Vagina (tissue), 2 donors: ENCODE data around the gene EYS. TPM values are rescaled to one million over a fixed set of nuclear protein-coding genes. Genes with fewer than 3 reads are reported as not detected.

Experiments used
- DNase-seq, 2 donors: peaks; one replicate each; pipeline ENCODE4 v3.0.0-alpha.2; 2017; ENCODE audit errors: extremely low spot score in 2 of 2
- H3K27ac ChIP-seq: fragments of 200-600 bp; sonication (generic); one replicate; pipeline ENCODE4 v1.5.1; 2019
- H3K27me3 ChIP-seq: fragments of 200-600 bp; sonication (generic); one replicate; pipeline ENCODE4 v1.5.1; 2019
- H3K36me3 ChIP-seq, 2 donors: fragments of 200-600 bp; sonication (generic); one replicate each; pipeline ENCODE4 v1.5.1; 2017 to 2019
- H3K4me1 ChIP-seq: fragments of 200-600 bp; sonication (generic); one replicate; pipeline ENCODE4 v1.5.1; 2019
- H3K4me3 ChIP-seq, 2 donors: fragments of 200-600 bp; sonication (generic); 1 replicate in 1 of 2; 2 replicates in 1 of 2; pipeline ENCODE4 v1.5.1; 2016 to 2019
- H3K9me3 ChIP-seq: fragments of 200-600 bp; sonication (generic); one replicate; pipeline ENCODE4 v1.5.1; 2019
- POLR2A ChIP-seq, 2 donors: fragments of 450-650 bp; IDR thresholded peaks; one replicate each; pipeline ENCODE4 v1.6.1; 2017; ENCODE audit warnings: antibody characterized with exemption in 2 of 2, mild to moderate bottlenecking in 2 of 2, moderate library complexity in 2 of 2
- POLR2AphosphoS5 ChIP-seq, 2 donors: sonication (generic); formaldehyde crosslinking; IDR thresholded peaks; one replicate each; pipeline ENCODE4 v1.9.0; 2017; ENCODE audit warnings: antibody characterized with exemption in 2 of 2, mild to moderate bottlenecking in 2 of 2, low read depth in 1 of 2; ENCODE audit not compliant: insufficient read depth in 1 of 2
- intact Hi-C: fragments of 100-400 bp; cut with DNase I; formaldehyde crosslinking; loops from one replicate; pipeline ENCODE4 v1.15.1; 2023
- total RNA-seq: library from RNA; depleted of rRNA; stranded (reverse); fragments of >200 nt; gene quantifications from one replicate; pipeline ENCODE4 v1.2.3, GENCODE V29; 2016
- TF ChIP-seq, protein P1 (sequence below), 3 experiments: fragments of 450-650 bp in 2 of 3; fragments of 200-600 bp in 1 of 3; sonication (generic) in 1 of 3; IDR thresholded peaks; one replicate each; pipeline ENCODE4 v1.5.1; 2017 to 2019; ENCODE audit warnings: antibody characterized with exemption in 3 of 3, mild to moderate bottlenecking in 2 of 3, moderate library complexity in 2 of 3

Gene EYS
- total RNA-seq, 1 donor from 2014 or later = not detected

GRCh38 chr6:64185621-64186020, 1521.4 kb downstream of the EYS start:
- DNase-seq = no peak
- Histone ChIP-seq H3K9me3 (no peaks in the 10 kb centered on the region), H3K27me3 (no peaks in the 10 kb centered on the region), H3K36me3 (no peaks in the 10 kb centered on the region), H3K4me3 (no peak overlapping the region), H3K4me1 (no peaks in the 10 kb centered on the region), H3K27ac (no peak overlapping the region)
- TF ChIP-seq, protein P1, sequence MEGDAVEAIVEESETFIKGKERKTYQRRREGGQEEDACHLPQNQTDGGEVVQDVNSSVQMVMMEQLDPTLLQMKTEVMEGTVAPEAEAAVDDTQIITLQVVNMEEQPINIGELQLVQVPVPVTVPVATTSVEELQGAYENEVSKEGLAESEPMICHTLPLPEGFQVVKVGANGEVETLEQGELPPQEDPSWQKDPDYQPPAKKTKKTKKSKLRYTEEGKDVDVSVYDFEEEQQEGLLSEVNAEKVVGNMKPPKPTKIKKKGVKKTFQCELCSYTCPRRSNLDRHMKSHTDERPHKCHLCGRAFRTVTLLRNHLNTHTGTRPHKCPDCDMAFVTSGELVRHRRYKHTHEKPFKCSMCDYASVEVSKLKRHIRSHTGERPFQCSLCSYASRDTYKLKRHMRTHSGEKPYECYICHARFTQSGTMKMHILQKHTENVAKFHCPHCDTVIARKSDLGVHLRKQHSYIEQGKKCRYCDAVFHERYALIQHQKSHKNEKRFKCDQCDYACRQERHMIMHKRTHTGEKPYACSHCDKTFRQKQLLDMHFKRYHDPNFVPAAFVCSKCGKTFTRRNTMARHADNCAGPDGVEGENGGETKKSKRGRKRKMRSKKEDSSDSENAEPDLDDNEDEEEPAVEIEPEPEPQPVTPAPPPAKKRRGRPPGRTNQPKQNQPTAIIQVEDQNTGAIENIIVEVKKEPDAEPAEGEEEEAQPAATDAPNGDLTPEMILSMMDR (IDR thresholded peaks at IDR 0.05) = no peak
- no peak for TF ChIP-seq POLR2A (IDR thresholded peaks at IDR 0.05)
- TF ChIP-seq POLR2AphosphoS5 (IDR thresholded peaks at IDR 0.05; ENCODE audit: insufficient read depth in 1 of 2, low read depth in 1 of 2) = no peak
- intact Hi-C loops = no loop called here

DNA sequence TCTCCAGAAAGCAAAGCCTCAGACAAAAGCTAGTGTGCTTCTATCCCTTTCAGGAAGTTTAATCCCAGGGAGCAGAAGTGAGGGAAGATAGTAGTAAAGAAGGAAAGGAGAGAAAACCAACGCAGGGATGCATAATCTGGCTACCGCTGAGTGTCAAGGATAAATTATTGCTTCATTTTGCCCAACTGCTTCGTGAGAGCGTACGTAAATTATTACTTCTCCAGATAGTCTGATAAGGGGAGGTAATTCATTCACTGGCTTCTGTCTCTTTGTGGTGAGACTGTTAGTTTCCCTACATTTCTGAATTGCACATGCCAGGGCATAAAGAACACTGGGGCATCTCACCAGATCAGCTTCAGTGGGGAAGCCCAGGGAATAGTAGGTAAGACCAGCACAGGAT, 1531.7 kb downstream of the EYS start:
- H3K36me3 ChIP-seq = no peaks in the 10 kb centered on the region
- H3K4me3 ChIP-seq = no peak overlapping the region
- intact Hi-C loops = no loop called here
- H3K27me3 ChIP-seq = no peaks in the 10 kb centered on the region
- no peak overlapping the region for H3K27ac ChIP-seq
- H3K4me1 ChIP-seq = no peaks in the 10 kb centered on the region
- no peak for DNase-seq
- no peaks in the 10 kb centered on the region for H3K9me3 ChIP-seq
- TF ChIP-seq POLR2AphosphoS5 (IDR thresholded peaks at IDR 0.05; ENCODE audit: insufficient read depth in 1 of 2, low read depth in 1 of 2) = no peak
- TF ChIP-seq, protein P1 (IDR thresholded peaks at IDR 0.05) = no peak
- TF ChIP-seq POLR2A (IDR thresholded peaks at IDR 0.05) = no peak

- no peaks in the 10 kb centered on the region for H3K27me3 ChIP-seq
- no peak for DNase-seq
- intact Hi-C loops = no loop called here
- no peaks in the 10 kb centered on the region for H3K9me3 ChIP-seq
- no peaks in the 10 kb centered on the region for H3K4me1 ChIP-seq
- no peak overlapping the region for H3K4me3 ChIP-seq
- no peak overlapping the region for H3K27ac ChIP-seq
- TF ChIP-seq, protein P1 (IDR thresholded peaks at IDR 0.05) = no peak
- no peak for TF ChIP-seq POLR2AphosphoS5 (IDR thresholded peaks at IDR 0.05; ENCODE audit: insufficient read depth in 1 of 2, low read depth in 1 of 2)
- no peaks in the 10 kb centered on the region for H3K36me3 ChIP-seq
Observed at GRCh38 chr6:64170316-64170715, 1536.7 kb downstream of the EYS start.

DNA sequence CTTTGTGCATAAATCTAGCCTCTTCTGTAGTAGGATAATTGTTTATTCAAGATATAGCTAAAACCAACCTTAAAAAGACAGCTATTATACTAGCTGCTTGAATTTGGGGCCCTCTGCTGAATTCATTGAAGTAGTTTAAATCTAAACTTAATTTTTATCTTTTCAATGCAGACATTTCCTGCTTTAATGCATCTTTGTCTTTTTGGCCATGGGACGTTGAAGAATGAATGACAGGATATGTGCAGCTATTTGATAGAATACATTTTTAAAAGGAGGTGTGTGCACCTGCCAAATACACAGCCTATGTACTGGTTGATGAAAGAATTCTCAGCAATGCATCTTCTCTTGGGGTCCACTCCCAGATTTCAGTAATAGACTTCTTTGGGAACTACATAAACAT, 1546.5 kb downstream of the EYS start:
- no peaks in the 10 kb centered on the region for H3K36me3 ChIP-seq
- TF ChIP-seq POLR2A (IDR thresholded peaks at IDR 0.05) (no peak), POLR2AphosphoS5 (IDR thresholded peaks at IDR 0.05; ENCODE audit: insufficient read depth in 1 of 2, low read depth in 1 of 2) (no peak)
- TF ChIP-seq, protein P1 (IDR thresholded peaks at IDR 0.05) = no peak
- DNase-seq = no peak
- intact Hi-C loops = no loop called here
- H3K4me1 ChIP-seq = no peaks in the 10 kb centered on the region
- no peak overlapping the region for H3K4me3 ChIP-seq
- no peak overlapping the region for H3K27ac ChIP-seq
- no peaks in the 10 kb centered on the region for H3K27me3 ChIP-seq
- H3K9me3 ChIP-seq = no peaks in the 10 kb centered on the region

DNA sequence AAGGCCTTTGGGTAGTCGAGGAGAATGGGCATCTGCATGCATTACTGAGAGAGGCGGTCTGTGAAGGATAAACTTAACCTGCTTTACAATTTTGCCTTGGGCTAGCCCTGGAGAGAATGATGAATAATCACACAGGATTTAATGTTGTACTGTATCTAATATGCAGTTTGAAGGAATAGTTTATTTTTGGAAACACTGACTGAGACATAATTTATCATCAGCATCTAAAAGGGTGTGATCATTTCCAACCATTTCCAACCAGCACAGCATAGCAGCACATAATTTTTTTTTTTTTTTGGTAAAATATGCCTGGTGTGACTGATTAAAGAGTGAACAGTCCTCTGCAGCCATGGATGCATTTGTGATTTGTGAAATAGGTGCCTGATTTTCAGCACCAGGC, 1552.0 kb downstream of the EYS start:
- intact Hi-C loops = no loop called here

More for the DNA sequence above, 1552.0 kb downstream of the EYS start:
- Histone ChIP-seq H3K27ac (no peak overlapping the region), H3K4me1 (no peaks in the 10 kb centered on the region), H3K27me3 (no peaks in the 10 kb centered on the region), H3K4me3 (no peak overlapping the region), H3K36me3 (no peaks in the 10 kb centered on the region), H3K9me3 (no peaks in the 10 kb centered on the region)
- TF ChIP-seq POLR2A (IDR thresholded peaks at IDR 0.05) = no peak
- no peak for TF ChIP-seq POLR2AphosphoS5 (IDR thresholded peaks at IDR 0.05; ENCODE audit: insufficient read depth in 1 of 2, low read depth in 1 of 2)
- TF ChIP-seq, protein P1 (IDR thresholded peaks at IDR 0.05) = no peak
- DNase-seq = no peak
